HG02884 (cell line): ENCODE measurements around the gene PRPF40A.
"Not testable (repeated sequence)": the region's sequence is repeated elsewhere in the genome, so short reads cannot be mapped to it uniquely, and the experiment has no call there.

Source experiments
- ATAC-seq: cut with Tn5 transposase; IDR thresholded peaks from one replicate; pipeline ENCODE4 v1.9.1; 2021; ENCODE audit warnings: mild to moderate bottlenecking, moderate library complexity; ENCODE audit not compliant: unreplicated experiment

Gene PRPF40A

DNA sequence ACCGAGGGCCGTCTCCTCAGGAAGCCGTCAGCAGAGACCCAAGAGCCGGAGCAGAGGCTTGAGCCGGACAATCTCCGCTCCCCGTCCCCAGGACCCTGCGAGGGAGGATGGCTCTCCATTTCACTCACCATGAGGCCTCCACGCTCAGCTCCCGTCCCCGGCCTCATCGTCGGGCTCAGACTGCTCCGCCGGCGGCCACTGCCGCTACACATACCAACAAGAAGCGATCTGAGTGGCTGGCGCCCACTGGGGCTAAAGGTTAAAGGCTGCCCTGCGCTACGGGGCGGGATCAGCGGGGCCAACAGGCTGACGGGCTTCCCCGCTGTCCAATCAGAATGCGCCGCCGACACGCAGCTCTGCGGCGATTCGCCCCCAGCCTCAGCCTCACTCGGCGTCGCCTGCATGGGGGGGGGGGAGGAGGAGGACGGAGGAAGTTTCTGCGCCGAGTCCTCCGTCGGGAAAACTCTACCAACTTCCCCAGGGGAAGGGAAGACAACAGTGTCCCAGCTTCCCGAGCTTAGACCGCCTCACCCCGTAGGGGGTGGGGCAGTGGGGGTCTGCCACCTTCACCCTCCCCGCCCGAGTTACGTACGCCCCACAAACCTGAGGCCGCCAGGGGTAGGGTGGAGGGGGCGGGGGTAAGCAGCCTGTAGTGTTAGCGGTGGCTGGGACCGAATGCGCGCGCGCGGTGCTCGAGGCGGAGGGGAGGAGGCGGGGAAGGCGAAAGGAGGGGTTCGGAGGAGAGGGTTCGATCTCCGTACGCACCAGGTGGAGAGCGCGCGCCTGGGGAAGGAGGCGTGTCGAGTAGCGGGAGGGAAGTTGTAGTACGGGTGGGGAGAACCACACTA, at the start of gene PRPF40A:
Gene PRPF40A (minus strand): TSS at position 234 of the 848 bp plus-strand sequence. CDS start 22 bp downstream, at position 212.
- peak; percentile 56 for ATAC-seq

DNA sequence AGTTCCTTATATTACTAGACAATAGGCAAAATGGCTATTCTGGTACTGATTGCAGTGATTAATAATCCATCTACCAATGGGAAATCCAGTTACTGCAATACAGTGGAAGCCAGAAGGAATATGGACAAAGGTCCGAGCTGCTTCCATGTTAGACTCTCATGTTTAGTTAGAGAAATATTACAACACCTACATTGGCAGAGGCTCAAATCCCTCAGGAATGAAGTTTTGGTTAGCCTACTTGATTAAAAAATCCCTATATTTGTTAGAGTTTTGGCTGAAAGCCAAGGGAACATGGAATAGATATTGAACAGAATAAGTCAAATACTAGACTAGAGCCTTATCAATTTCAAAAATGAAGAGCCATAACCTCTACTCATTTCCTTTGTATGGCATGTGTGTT, 49.7 kb upstream of the PRPF40A start:
- ATAC-seq = no peak

DNA sequence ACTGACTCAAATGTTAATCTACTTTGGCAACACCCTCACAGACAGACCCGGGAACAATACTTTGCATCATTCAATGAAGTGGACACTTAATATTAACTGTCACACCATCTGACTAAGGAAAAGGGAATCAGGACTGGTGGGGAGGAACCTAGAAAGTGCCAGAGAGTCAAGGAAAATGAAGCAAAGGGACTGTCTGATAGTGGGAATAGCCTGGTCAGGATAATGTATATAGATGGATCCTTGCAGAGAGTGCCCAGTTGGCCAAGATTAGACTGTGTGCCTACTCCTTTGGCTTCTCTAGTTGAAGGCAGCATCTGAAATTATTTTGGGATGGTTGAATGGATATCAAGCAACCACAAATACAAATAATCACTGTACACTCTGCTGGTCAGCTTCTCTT, 46.4 kb upstream of the PRPF40A start:
- ATAC-seq = no peak

DNA sequence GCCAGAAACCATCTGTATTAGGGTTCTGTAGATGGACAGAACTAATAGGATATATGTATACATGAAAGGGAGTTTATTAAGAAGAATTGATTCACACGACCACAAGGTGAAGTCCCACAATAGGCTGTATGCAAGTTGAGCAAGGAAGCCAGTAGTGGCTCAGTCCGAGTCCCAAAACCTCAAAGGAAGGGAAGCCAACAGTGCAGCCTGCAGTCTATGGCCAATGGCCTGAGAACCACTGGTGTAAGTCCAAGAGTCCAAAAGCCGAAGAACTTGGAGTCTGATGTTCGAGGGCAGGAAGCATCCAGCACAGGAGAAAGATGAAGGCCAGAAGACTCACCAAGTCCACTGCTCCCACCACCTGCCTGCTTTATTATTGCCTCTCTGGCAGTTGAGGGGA, 45.9 kb upstream of the PRPF40A start:
- not testable (repeated sequence) for ATAC-seq

DNA sequence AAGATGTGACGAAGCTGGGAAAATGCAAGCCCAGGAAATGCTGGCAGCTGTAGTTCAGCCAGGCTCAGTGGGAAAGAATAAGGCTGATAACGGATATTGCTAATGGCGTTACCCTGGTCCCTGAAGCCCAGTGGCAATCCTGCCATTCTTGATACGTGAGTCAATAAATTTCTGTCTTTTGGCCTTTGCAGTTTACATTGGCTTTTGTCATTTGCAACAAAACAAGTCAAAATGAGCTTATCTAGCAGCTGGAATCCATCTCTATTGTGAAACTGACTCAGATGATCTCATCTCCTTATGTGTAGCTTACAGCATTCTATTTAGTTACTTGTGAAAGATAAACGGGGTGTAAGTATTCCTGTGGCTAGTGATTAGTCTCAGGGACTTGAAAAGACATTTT, 44.9 kb upstream of the PRPF40A start:
- no peak for ATAC-seq

DNA sequence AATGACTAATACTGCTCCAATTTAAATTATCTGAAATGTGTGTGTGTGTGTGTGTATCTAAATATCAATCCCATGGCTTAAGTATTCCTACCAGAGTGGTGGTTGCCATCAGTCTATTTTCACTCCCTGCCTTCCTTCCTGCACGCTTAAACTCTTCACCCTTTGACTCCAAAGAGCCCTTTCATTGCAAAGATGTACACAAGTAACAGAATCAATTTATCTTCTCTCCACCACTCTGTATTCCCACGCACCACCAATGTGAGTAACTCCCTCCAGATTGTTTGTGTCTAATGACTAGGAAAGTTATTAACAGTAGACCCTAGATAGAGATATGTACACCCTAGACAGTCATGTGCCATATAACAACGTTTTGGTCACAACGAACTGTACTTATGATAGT, 44.0 kb upstream of the PRPF40A start:
- ATAC-seq = no peak

DNA sequence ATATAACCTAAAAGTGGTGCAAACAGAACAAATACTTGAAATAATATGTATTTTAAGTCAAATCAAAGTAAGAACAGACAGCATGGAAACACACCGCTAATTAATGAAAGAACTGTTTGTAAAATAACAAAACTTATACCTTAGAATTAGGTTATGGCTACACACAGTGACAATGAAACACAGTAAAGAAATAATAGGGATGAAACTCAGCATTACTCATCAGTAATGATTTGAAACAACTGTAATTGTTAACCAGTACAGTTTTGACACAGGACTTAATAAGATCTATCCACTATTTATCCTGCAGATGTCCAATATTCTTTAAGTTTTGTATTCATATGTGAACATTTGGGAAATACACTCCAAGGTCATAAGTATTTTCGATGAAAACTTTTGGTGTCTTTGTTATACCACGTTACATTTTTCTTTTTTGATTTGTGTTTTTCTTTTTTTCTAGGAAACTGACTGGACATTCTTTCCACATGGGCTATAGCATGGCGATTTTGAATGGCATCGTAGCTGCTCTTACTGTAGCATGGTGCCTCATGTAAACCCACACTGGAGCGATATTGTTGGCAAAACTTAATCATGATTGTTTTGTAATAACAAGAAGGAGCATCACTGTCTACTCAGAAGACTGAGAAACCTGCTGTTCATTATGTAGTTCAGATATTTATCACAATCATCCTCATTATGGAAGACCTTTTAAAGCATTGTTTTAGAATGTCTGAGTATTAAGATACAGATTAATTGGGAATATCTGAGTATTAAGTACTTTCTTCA, 42.2 kb upstream of the PRPF40A start:
- no peak for ATAC-seq

DNA sequence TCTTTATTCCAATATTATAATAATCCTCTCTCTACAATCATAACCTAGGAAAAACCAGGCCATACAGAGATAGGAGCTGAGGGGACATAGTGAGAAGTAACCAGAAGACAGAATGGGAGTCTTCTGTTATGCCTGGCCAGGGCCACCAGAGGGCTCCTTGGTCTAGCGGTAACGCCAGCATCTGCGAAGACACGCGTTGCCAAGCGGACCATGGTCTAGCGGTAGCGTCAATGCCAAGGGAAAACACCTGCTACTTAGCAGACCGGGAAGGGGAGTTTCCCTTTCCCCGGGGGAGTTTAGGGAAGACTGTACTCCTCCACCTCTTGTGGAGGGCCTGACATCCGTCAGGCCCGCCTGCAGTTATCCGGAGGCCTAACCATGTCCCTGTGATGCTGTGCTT, 37.8 kb upstream of the PRPF40A start:
- no peak for ATAC-seq

DNA sequence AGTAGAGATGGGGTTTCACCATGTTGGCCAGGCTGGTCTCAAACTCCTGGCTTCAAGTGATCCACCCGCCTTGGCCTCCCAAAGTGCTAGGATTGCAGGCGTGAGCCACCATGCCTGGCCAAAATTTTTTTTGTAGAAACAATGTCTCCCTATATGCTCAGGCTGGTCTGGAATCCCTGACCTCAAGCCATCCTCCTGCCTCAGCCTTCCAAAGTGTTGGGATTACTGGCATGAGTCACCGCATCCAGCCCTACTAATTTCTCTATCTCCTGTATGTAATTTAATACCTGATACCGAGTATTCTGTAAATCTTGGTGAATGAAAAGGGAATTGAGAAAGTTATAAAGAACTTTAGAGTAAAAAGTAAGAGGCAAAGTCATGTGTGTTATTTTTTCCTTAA, 30.5 kb upstream of the PRPF40A start:
- ATAC-seq = not testable (repeated sequence)

DNA sequence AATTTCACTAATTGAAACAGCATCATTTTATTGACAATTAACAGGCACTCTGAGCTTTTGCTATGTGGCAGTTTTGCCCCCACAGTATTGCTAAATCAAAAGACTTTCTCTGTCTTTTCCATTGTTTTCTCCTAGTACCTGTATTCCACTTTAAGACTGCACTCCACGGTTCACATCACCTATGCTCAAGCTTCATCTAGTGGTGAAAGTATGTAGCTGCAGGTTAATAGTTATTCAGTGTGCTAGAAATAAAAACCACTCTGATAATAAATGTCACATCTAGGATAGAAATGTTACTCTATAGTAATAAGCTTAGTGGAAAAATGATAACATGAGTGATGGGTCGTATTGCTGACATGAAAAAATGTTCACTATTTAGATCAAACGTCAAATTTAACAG, 25.7 kb upstream of the PRPF40A start:
- peak; percentile 62 for ATAC-seq

DNA sequence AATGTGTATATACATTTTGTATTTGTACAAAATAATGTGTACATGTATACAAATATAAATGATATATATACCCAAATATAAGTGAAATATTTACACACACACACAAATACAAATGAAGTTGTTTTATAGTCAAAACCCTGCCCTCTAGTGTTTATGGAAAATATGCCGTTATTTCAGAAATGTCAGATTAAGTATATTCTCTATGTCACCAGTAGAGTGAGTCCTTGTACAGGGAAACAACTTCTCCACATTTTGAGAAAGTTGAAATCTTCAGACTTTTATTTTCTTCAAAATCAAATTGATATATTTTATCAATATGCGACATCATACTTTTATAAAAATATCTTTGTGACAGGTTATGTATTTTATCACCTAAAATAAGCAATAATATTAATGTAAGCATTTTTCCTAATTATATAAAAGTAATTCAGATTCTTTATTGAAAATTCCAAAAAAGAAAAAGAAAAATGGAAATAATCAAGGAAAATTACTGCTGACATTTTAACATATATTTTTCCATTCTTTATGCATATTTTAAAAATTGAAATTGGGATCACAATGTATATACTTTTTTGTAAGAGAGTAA, 23.6 kb upstream of the PRPF40A start:
- ATAC-seq = peak; percentile 69

DNA sequence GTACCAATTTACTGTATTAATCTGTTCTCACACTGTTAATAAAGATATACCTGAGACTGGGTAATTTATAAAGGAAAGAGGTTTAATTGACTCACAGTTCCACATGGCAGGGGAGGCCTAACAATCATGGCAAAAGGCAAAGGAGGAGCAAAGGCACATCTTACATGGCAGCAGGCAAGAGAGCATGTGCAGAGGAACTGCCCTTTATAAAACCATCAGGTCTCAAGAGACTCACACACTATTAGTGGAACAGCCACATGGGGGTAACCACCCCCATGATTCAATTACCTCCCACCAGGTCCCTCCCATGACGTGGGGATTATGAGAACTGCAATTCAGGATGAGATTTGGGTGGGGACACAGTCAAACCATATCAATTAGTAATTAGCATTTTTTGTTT, 22.4 kb upstream of the PRPF40A start:
- not testable (repeated sequence) for ATAC-seq

DNA sequence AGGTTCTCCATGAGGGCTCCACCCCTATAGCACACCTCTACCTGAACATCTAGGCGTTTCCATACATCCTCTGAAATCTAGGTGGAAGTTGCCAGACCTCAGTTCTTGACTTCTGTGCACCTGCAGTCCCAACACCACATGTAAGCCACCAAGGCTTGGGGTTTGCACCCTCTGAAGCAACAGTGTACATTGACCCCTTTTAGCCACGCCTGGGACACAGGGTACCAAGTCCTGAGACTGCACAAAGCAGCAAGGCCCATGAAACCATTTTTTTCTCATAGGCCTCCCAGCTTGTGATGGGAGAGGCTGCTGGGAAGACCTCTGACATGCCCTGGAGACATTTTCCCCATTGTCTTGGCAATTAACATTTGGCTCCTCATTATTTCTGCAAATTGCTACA, 21.2 kb upstream of the PRPF40A start:
- no peak for ATAC-seq

DNA sequence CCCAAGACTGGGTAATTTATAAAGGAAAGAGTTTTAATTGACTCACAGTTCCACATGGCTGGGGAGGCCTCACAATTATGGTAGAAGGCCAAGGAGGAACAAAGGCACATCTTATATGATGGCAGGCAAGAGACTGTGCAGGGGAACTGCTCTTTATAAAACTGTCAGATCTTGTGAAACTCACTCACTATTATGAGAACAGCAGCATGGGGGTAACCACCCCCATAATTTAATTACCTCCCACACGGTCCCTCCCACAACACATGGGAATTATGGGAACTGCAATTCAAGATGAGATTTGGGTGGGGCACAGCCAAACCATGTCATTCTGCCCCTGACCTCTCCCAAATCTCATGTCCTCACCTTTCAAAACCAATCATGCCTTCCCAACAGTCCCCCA, 20.2 kb upstream of the PRPF40A start:
- ATAC-seq = not testable (repeated sequence)

DNA sequence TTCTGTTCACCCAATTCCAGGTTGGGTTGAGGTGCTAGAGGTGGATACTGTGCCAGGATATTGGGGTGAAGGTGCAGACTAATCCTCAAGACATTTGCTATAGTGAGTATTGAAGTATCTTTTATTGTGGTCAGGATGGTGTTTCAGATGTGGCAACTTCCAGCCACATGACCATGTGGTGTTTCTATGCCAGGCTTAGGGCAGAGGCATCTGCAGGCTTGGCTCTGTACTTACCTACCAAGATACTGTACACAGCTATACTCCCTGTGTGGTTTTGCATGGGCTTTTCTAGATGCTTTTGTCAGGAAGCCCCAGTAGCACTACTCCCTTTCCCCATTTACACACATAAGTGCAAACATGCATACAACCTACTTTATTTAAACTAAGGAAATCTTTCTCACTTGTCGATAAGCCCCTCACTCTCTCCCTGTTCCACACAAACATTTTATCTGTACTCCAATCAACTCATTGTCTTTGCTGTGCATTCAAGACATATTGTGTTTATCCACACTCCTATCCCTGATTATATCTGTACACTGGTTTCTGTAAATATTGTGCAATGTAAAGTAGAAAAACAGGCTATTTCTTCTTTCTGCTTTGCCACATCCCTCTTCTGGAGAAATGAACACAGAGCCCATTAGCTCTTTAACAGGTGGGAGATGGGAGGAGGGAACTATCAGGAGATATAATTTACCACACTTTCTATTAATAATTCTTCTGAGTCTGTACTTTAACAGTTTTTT, 13.5 kb upstream of the PRPF40A start:
- peak; percentile 85 for ATAC-seq

DNA sequence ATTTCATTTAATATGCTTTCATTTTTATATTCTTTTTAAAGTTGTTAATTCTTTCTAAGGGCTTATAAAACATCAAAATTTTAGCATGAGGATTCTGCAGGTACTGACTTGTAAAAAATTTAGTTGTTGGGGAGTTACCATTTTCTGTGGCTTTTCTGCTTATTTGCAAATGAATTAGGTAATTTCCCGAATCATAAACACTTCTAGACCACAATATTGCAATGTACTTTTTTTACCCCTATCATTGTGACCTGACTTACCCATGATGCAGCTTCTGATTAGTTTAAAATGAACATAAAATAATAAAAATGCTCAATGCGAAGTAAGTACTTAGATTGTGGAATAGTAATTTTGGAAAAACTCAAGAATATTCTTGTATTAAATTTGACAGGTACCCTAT, 12.6 kb upstream of the PRPF40A start:
- no peak for ATAC-seq

DNA sequence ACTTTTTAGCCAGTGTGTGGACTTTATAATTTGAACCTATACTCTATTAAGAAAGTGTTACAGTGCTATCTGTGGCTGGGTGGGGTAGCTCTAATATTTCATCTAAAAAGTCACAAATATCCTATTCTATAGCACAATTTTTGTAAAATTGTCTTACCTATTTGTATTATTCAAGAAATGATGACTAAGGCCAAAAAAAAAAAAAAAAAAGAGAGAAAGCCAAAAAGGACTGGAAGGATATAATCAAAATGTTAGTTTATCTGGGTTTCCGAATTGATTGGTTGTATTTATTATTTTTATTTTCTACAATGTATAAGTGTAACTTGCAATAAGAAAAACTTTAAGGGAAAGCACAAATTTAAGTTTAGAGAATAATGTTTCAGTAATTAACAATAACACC, 6.7 kb upstream of the PRPF40A start:
- ATAC-seq = no peak

DNA sequence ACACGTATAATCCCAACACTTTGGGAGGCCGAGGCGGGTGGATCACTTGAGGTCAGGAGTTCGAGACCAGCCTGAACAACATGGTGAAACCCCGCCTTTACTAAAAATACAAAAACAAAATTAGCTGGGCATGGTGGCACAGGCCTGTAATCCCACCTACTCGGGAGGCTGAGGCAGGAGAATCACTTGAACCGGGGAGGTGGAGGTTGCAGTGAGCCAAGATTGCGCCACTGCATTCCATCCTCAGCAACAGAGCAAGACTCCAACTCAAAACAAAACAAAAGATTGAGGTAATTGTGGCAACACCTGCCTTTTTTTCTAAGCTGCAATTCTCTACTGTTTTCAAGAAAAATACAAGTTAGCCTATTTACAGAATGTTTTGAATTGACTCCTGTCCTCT, 5.4 kb upstream of the PRPF40A start:
- not testable (repeated sequence) for ATAC-seq

DNA sequence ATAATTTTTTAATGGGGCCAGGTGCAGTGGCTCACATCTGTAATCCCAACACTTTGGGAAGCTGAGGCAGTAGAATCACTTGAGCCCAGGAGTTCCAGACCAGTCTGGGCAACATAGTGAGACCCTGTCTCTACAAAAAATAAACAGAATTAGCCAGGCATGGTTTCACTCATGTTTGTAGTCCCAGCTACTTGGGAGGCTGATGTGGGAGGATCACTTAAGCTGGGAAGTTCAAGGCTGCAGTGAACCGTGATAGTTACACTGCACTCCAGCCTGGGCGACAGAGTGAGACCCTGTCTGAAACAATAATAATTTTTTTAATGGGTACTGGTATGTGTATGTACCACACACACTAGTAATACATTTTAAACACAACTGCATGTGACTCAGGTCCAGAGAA, 3.5 kb upstream of the PRPF40A start:
- ATAC-seq = no peak

DNA sequence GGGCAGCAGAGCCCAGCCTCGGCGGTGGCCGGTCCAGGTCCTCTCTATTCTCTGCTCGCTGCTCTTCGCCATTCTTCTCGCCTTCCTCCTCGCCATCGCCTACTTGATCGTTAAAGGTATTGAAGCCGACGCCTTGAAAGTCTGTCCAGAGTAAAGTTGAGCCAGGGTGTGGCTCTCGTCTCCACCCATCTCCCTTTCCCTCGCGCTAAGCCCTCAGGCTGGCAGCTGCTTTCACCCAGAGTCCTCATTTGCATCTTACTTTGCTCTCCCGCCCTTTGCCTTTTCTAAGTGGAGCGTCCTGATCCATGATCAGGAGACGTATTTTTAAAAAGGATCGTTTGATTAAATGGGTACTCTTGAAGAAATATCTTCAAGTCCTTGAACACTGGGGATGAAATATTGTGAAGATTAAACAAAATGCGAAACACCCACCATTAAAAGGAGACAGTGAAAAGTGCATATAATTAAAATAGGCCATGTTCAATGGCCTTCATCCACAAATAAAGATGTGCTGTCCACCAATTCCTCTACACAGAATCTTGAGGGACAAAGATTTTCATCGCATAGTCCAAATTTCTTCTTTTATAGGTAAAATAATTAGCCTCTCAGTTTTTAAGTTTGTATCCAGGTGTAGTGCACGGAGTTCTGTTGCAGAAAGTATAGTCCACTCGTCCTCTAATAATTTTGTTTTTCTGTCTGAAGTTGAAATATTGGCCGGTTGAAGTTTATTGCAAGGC, 1.8 kb upstream of the PRPF40A start:
- ATAC-seq = peak; percentile 15
